Stimulated activated CD8-positive, alpha-beta memory T cell treated with anti-CD3 and anti-CD28 coated beads, Interleukin-15, amount 100 ng/mL, for 4 hours (primary cell): Measurements from ENCODE around the gene BARX2.

Experiments
- DNase-seq, 2 donors: peaks; one replicate each; pipeline ENCODE4 v3.0.0-alpha.2; 2020; ENCODE audit warnings: low read depth in 2 of 2

Gene BARX2

GRCh38 chr11:129374081-129374992 is 1.3 kb upstream of the BARX2 start:
- no peak for DNase-seq

DNA sequence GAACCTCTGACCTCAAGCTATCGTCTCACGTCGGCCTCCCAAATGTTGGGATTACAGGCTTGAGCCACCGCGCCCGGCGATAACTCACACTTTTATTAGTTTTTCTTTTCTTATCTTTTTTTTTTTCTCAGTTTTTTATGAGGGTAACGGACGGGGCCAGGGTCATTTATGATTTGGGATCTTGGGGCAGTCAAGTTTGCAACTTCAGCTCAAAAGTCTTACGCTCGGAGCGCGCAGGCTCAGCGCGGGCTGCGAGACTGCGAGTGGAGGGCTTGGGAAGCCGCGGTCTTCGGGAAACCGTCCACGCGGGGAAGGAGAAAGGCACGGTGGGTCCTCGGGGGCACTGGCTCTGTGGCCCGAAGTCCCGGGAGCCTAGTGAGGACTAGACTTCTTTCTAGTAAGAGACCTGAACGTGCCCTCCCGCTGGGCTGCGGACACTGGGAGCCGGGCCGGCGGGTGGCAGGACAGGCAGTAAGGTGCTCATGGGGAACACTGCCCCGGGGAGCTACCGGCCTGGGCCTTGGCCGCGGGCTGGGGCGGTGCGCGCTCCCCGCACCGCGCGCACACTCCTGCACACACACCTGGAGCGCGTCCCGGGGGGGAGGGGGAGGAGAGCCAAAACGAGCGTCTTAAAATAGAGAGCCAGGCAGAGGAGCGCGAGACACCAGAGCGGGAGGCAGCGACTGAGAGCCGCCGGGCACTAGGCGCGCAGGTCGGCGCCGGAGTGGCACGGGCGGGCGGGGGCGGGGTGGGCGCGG is 476 bp upstream of the BARX2 start:
- no peak for DNase-seq

GRCh38 chr11:129376658-129377341 is 1.2 kb downstream of the BARX2 start:
- no peak for DNase-seq

- no peak for DNase-seq
Measured at GRCh38 chr11:129377739-129378138, 2.1 kb downstream of the BARX2 start.

GRCh38 chr11:129380413-129380812 is 4.8 kb downstream of the BARX2 start:
- DNase-seq = no peak

GRCh38 chr11:129382583-129382982 is 6.9 kb downstream of the BARX2 start:
- DNase-seq = no peak

DNA sequence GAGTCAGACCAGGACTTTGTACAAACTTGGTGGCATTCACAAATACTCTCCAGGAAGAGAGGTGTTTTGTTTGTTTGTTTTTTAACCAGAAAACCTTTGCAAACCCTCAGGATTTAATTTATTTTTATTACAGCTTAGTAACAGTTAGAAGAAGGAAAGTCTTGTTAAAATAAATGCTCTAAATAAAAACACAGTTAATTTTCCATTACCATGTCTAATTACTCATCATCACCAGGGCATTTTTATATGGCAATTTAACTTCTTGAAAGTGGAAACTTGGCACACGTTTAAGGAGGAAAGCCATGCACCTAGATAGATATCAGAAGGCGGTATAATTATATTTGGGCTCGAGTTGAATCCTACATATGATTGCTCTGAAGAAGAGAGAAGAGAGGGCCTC is 7.4 kb downstream of the BARX2 start:
- DNase-seq = no peak

DNA sequence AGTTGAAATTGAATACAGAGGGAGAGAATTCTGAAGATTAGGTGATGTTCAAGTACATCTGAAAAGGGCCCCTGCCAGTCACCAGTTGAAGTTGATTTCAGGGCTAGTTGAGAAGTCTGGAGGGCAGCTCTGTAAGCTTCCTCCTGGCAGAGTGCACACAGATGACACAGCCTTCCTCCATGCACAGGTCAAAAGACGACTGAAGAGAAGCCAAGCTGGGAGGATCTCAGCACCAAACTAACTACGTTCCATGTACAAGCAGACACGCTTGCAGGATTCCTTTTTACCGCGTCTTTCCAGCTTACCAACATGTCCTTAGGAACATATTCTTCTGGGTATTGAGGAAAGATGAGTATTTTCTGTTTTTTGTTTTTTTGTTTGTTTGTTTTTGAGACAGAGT is 7.9 kb downstream of the BARX2 start:
- DNase-seq = no peak

DNA sequence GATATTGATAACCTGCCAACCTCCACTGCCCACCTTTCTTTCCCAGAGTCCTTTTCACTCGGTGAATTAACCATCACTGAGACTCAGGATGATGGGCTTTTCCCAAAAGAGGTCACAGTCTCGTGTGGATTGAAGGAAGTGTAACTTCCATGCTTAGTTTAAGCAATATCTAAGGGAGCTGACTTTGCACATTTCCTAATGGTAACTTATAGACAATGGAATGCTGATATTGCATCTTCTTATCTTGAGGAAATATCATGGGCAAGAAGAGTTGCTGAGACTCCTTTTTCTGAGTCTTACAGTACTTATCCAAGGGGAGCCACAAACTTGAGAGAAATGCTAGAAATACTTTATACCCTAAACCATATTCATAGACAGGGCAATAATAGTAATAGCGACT is 8.8 kb downstream of the BARX2 start:
- DNase-seq = no peak

DNA sequence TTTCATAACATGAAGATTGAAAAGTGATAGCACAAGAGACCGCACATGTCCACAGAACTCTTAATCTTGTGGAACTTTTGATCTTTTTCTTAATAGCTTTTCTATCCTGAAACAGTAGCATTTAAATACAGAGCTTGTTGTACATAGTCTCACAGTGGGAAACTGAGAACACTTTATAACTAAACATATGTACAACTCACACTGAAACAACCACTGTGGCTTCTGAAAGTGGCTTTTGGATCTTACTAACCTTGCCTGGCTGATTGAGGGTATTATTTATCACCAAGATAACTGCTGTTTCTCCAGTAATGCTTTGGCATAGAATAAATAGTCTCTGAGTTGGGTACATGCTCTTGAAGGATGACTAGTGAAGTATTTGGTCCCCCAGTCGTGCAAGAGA is 10.2 kb downstream of the BARX2 start:
- no peak for DNase-seq

DNA sequence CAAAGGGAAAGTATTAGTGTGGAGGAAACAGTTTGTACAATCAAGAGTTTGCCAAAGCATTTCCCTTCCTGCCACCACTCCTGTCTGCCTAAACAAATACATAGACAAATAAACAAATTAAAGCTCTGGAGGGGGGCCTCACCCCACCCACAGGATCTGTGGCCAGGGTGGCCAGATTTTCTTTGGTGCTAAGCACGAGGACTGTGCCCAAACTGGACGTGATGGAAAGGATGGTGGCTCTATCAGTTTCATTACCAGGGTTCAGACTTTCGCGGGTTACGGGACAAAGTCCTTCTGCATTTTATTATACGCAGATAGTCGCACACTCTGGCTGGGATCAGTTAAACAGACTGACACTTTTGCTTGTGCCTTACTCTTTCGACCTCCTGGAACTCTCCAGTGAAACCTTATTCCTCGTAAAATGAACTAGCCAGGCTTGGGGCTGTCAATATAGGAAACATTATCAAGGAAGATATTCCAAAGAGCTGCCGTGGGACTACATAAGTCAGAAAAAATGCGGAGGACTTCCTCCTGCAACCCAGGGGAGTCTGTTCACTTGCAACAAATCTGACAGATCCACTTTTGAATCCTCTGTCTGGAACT is 11.2 kb downstream of the BARX2 start:
- no peak for DNase-seq

DNA sequence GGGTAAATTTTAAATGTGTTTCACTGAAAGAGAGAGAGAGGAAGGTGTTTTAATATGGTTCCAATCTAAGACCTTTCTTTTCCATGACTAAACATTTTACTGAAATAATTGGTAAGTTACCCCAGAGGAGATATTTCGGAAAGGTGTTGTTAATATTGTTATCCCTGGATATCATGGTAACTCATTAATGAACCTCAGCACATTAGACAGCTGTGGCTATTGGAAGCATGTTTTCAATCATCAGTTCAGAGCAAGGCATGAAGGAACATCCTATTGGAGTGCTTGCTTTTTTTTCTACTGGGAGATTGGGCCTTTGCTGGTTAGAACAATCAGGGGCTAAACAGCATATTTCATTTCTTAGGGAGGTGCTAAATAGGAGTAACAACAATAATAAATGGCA is 11.8 kb downstream of the BARX2 start:
- no peak for DNase-seq

DNA sequence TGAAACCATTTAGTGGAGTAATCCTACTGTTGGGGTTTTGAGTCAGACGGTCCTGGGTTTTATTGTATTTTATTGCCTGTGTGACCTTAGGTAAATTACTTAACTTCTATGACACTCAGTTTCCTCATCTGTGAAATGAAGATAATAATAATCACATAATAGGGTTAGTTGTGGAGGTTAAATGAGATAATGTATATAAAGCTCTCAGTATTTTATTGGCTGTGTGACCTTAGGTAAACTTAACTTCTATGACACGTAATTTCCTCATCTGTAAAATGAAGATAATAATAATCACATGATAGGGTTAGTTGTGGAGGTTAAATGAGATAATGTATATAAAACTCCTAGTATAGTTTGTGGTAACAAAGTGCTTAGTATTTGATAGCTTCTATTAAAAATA is 13.2 kb downstream of the BARX2 start:
- DNase-seq = no peak

GRCh38 chr11:129390303-129390821 is 14.7 kb downstream of the BARX2 start:
- DNase-seq = no peak

- no peak for DNase-seq
Measured at GRCh38 chr11:129391360-129391759, 15.7 kb downstream of the BARX2 start.

DNA sequence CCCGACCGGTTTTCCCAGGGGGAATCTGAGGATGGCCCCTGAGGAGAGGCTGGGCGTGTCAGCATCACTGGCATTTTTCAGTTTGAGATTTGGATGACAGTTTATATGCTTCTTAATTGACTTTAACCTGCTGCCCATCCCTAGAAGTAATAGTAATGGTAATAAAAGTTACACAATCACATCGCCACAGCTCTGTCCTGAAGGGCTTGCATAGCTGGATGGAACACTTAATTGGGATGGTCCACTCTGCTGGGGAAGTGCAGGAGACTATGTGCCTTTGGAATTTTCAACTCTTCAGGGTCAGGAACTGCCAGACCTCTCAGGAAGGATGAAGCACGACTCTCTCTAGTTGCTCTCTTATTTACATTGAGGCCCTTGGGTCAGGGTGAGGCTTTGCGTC is 16.2 kb downstream of the BARX2 start:
- DNase-seq = no peak

GRCh38 chr11:129392995-129393394 is 17.3 kb downstream of the BARX2 start:
- no peak for DNase-seq

DNA sequence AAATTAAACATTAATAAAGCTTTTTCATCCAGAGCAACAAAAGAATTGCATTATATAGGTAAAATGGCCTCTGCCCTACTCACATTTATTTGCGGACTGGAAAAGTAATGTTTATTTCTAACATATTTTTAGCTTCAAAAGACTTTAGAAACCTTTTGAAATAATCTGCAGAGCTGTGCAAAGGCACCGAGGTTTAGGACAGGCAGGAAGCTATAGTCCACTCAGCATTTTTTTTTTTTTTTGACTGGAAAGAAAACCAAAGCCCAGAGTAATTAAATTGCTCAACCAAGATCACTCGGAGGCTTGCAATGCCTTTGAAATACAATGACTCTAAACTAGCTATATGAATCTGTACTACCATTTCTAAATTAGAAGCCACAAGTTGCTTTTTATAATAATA is 19.1 kb downstream of the BARX2 start:
- no peak for DNase-seq

GRCh38 chr11:129395432-129395831 is 19.8 kb downstream of the BARX2 start:
- no peak for DNase-seq

- no peak for DNase-seq
Measured at GRCh38 chr11:129395883-129396282, 20.2 kb downstream of the BARX2 start.

DNA sequence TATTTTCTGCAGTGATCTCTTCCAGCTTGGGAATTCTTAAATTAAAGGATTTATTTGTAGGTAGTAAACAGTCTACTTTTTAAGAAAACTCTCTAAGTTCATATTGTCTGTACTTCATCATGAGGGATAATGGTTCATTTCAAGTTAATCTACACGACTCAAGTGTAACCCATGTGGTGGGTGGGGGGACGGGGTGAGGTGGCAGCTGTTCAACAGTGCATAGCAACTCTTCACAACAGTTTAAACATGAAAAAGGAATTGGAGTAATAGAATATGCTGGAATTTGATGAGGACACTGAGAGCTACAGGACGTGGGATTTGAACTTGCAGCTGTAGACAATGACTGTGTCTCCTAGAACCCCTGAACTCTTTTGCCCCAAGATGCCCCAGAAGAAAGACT is 20.8 kb downstream of the BARX2 start:
- DNase-seq = no peak
